ENCODE results near the gene WDR48.

Gene WDR48

GRCh38 chr3:39141171-39141995, 89.6 kb downstream of the WDR48 start:
- H3K4me3 ChIP-seq (ENCODE audit: low read depth, low read length): no peak overlapping the region
- no peaks in the 10 kb centered on the region for H3K27me3 ChIP-seq (ENCODE audit: control insufficient read depth, insufficient read depth, low read length)
- no peaks in the 10 kb centered on the region for H3K9me3 ChIP-seq (ENCODE audit: control insufficient read depth, insufficient read depth, low read length)
- H3K4me1 ChIP-seq (ENCODE audit: control insufficient read depth, insufficient read depth, low read length): no peaks in the 10 kb centered on the region
- H3K9ac ChIP-seq (ENCODE audit: low read depth, low read length): no peak overlapping the region
- H3K27ac ChIP-seq (ENCODE audit: low read depth, low read length): no peak overlapping the region
- H3K36me3 ChIP-seq (ENCODE audit: control insufficient read depth, insufficient read depth, low read length): peaks cover 55% of the 10 kb centered on the region

DNA sequence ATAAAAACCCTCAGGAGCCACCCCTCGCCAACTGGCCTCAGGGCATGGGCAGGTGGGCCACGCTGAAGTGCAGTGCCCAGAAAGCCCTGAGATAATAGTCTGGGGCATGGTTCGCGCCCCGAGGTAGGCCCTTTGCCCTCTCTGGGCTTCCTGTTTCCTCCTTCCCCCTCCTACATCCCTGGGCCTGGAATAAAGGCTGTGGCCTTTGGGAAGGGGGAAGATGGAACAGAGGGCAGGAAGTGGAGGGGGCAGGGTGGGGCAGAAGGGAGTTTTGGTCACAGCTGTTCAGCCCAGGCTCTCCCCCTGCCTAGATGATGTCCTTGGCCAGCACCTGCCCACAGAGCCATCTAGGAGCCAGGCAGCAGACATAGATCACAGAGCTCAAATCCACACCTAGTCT, 90.3 kb downstream of the WDR48 start:
- H3K9ac ChIP-seq (ENCODE audit: low read depth, low read length): no peak overlapping the region
- H3K36me3 ChIP-seq (ENCODE audit: control insufficient read depth, insufficient read depth, low read length): peaks cover 56% of the 10 kb centered on the region
- no peaks in the 10 kb centered on the region for H3K9me3 ChIP-seq (ENCODE audit: control insufficient read depth, insufficient read depth, low read length)
- H3K4me1 ChIP-seq (ENCODE audit: control insufficient read depth, insufficient read depth, low read length): peaks cover 5% of the 10 kb centered on the region
- H3K27me3 ChIP-seq (ENCODE audit: control insufficient read depth, insufficient read depth, low read length): no peaks in the 10 kb centered on the region
- H3K27ac ChIP-seq (ENCODE audit: low read depth, low read length): no peak overlapping the region
- H3K4me3 ChIP-seq (ENCODE audit: low read depth, low read length): no peak overlapping the region

DNA sequence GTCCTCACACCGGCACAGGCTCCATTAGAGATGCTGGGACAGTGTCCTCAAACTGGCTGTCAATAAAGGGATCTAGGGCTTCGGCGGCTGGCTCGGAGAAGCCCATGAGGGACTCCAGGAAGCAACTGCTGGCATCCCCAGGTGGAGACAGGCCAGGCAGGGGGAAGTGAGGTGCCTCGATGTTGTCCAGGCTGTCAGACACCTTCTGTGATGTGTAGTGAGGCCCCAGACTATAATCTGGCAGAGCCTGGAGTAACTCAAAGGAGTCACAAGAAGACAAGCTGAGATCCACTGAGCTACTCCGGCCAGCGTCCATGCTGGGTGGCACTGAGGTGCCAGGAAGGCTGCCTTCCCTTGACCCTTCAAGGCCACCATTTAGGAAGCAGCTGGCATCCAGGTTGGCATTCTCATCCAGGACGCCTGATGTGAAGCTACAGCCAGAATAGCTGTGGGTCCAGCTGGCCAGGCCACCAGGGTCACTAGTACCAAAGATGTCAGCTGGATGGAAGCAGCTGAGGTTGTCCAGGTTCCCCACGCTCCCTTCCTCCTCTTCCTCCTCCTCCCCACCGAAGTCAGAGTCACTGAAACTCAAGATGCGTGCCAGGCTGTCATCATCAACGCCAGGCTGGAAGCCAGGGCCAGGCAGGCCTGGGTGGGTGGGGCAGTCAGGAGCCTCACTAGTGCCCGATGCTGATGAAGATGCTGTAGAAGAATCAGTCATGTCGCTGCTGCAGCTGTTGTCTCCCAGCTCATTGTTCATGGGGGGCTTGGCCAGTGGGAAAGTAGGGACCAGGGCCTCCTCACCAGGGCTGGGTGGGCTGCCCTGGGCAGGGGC, 91.5 kb downstream of the WDR48 start:
- Histone ChIP-seq H3K9me3 (ENCODE audit: control insufficient read depth, insufficient read depth, low read length) (no peaks in the 10 kb centered on the region), H3K36me3 (ENCODE audit: control insufficient read depth, insufficient read depth, low read length) (peaks cover 56% of the 10 kb centered on the region), H3K4me3 (ENCODE audit: low read depth, low read length) (no peak overlapping the region), H3K27me3 (ENCODE audit: control insufficient read depth, insufficient read depth, low read length) (no peaks in the 10 kb centered on the region), H3K27ac (ENCODE audit: low read depth, low read length) (no peak overlapping the region), H3K4me1 (ENCODE audit: control insufficient read depth, insufficient read depth, low read length) (peaks cover 17% of the 10 kb centered on the region), H3K9ac (ENCODE audit: low read depth, low read length) (no peak overlapping the region)

DNA sequence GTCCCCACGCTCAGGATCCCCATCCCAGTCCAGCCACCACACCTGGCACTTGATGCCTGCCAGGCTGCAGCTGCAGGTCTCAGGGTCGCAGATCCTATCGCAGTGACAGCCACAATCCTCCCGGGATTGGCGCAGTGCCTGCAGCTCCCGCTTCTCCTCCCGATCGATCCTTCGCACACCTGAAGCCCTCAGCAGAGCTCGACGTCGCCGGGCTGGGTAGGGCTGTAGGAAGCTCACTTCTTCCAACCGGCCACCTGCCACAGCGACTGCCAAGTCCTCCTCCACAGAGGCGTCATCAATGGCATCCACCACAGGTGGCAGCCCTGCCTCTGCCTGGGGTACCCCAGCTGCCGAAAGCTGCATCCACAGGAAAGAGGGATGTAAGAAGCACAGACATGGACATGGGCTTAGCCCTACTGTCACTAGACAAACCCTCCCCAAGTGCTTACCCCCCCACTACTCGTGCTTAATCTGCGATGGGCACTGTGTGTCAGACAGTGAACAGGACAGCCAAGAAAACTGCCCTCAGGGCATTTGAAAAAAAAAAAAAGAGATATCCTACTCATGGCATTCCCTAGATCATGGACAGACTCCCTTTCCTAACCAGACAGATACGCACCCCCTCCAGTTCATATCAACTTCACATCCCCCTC, 92.4 kb downstream of the WDR48 start:
- H3K4me1 ChIP-seq (ENCODE audit: control insufficient read depth, insufficient read depth, low read length): peaks cover 26% of the 10 kb centered on the region
- H3K36me3 ChIP-seq (ENCODE audit: control insufficient read depth, insufficient read depth, low read length): peaks cover 56% of the 10 kb centered on the region
- no peak overlapping the region for H3K27ac ChIP-seq (ENCODE audit: low read depth, low read length)
- no peaks in the 10 kb centered on the region for H3K9me3 ChIP-seq (ENCODE audit: control insufficient read depth, insufficient read depth, low read length)
- no peak overlapping the region for H3K4me3 ChIP-seq (ENCODE audit: low read depth, low read length)
- H3K27me3 ChIP-seq (ENCODE audit: control insufficient read depth, insufficient read depth, low read length): no peaks in the 10 kb centered on the region
- no peak overlapping the region for H3K9ac ChIP-seq (ENCODE audit: low read depth, low read length)

- H3K4me3 ChIP-seq (ENCODE audit: low read depth, low read length): no peak overlapping the region
- peaks cover 56% of the 10 kb centered on the region for H3K36me3 ChIP-seq (ENCODE audit: control insufficient read depth, insufficient read depth, low read length)
- peaks cover 33% of the 10 kb centered on the region for H3K4me1 ChIP-seq (ENCODE audit: control insufficient read depth, insufficient read depth, low read length)
- H3K9ac ChIP-seq (ENCODE audit: low read depth, low read length): no peak overlapping the region
- H3K9me3 ChIP-seq (ENCODE audit: control insufficient read depth, insufficient read depth, low read length): no peaks in the 10 kb centered on the region
- H3K27me3 ChIP-seq (ENCODE audit: control insufficient read depth, insufficient read depth, low read length): no peaks in the 10 kb centered on the region
- no peak overlapping the region for H3K27ac ChIP-seq (ENCODE audit: low read depth, low read length)
These were observed 93.0 kb downstream of the WDR48 start for GRCh38 chr3:39144748-39145380.

DNA sequence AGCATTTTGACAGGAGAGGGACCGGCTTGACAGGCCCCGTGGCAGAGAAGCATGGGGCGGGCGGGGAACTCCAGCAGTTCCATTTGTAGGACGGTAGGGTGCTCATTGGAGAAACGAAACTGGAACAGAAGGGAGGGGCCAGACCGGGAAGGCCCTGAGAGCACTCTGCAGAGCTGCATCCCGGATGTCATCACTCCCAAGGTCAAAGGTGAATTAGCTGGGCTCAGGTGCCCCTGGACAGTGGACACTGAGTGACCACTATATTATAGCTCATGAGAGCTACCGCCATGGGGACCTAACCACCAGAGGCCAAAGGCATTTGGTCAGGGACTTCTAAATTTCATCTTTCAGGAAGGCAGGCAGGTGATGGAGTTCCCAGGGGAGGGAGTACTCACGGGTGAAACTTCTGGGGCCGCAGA, 94.3 kb downstream of the WDR48 start:
- peaks cover 51% of the 10 kb centered on the region for H3K36me3 ChIP-seq (ENCODE audit: control insufficient read depth, insufficient read depth, low read length)
- no peaks in the 10 kb centered on the region for H3K9me3 ChIP-seq (ENCODE audit: control insufficient read depth, insufficient read depth, low read length)
- no peak overlapping the region for H3K9ac ChIP-seq (ENCODE audit: low read depth, low read length)
- H3K27ac ChIP-seq (ENCODE audit: low read depth, low read length): peak overlapping the region; percentile 7
- H3K4me3 ChIP-seq (ENCODE audit: low read depth, low read length): no peak overlapping the region
- H3K27me3 ChIP-seq (ENCODE audit: control insufficient read depth, insufficient read depth, low read length): no peaks in the 10 kb centered on the region
- H3K4me1 ChIP-seq (ENCODE audit: control insufficient read depth, insufficient read depth, low read length): peaks cover 45% of the 10 kb centered on the region
